CD4-positive, alpha-beta T cell (primary cell): ENCODE results near the gene LAMA2. TPM values are rescaled to one million over a fixed set of nuclear protein-coding genes. Genes with fewer than 3 reads are reported as not detected.

Experiments
- ATAC-seq: fragments of 200-7000 bp; cut with Tn5 transposase; one replicate; pipeline ENCODE4 v1.10.0; 2022; ENCODE audit warnings: mild to moderate bottlenecking; ENCODE audit not compliant: poor library complexity
- CTCF ChIA-PET: fragments of 350-600 bp; sonication (Branson Sonifier 250); formaldehyde crosslinking; loops from one replicate; lab custom pipeline; 2021; ENCODE audit warnings: antibody characterized with exemption, inconsistent platforms; lab: Charles Lee
- POLR2A ChIA-PET: fragments of 350-600 bp; sonication (Branson Sonifier 250); formaldehyde crosslinking; loops from one replicate; lab custom pipeline; 2021; ENCODE audit warnings: antibody characterized with exemption, inconsistent platforms; lab: Charles Lee
- DNase-seq, 14 experiments: peaks; one replicate each; pipeline ENCODE4 v3.0.0-alpha.2; 2013 to 2020; ENCODE audit warnings: mixed read lengths in 2 of 14
- H3K27ac ChIP-seq, 2 donors: one replicate each; pipeline versions ENCODE4 v1.5.1 to v1.7.0; 2013; ENCODE audit warnings: low read length in 2 of 2, low read depth in 1 of 2, mild to moderate bottlenecking in 1 of 2
- H3K27me3 ChIP-seq, 2 experiments: 1 replicate in 1 of 2; 2 replicates in 1 of 2; pipeline versions ENCODE4 v1.6.1 to v1.7.0; 2013; ENCODE audit warnings: low read length in 2 of 2, control low read depth in 1 of 2, mild to moderate bottlenecking in 1 of 2, moderate library complexity in 1 of 2; ENCODE audit not compliant: insufficient read depth in 2 of 2, control insufficient read depth in 1 of 2
- H3K36me3 ChIP-seq: one replicate; pipeline ENCODE4 v1.6.1; 2013; ENCODE audit warnings: low read length, control low read depth; ENCODE audit not compliant: insufficient read depth
- H3K4me1 ChIP-seq: one replicate; pipeline ENCODE4 v1.6.1; 2013; ENCODE audit warnings: low read length, control low read depth; ENCODE audit not compliant: insufficient read depth
- H3K4me3 ChIP-seq: one replicate; pipeline ENCODE4 v1.5.1; 2013; ENCODE audit warnings: mild to moderate bottlenecking, low read length, moderate library complexity
- H3K9me3 ChIP-seq, 2 experiments: 1 replicate in 1 of 2; 2 replicates in 1 of 2; pipeline versions ENCODE4 v1.6.1 to v1.7.0; 2013; ENCODE audit warnings: low read length in 2 of 2, mild to moderate bottlenecking in 2 of 2, control low read depth in 1 of 2, moderate library complexity in 1 of 2; ENCODE audit not compliant: control insufficient read depth in 1 of 2, insufficient read depth in 1 of 2
- H3K27ac Mint-ChIP-seq: one replicate; pipeline ENCODE4 v1.8.0; 2020; ENCODE audit warnings: mixed read lengths
- H3K27me3 Mint-ChIP-seq: one replicate; pipeline ENCODE4 v1.8.0; 2021; ENCODE audit warnings: mixed read lengths
- H3K36me3 Mint-ChIP-seq: one replicate; pipeline ENCODE4 v1.8.0; 2021; ENCODE audit warnings: low read depth, mixed read lengths
- H3K4me1 Mint-ChIP-seq: one replicate; pipeline ENCODE4 v1.8.0; 2021; ENCODE audit warnings: low read depth, mixed read lengths
- H3K4me3 Mint-ChIP-seq: one replicate; pipeline ENCODE4 v1.8.0; 2020; ENCODE audit warnings: mild to moderate bottlenecking, mixed read lengths
- H3K9me3 Mint-ChIP-seq: one replicate; pipeline ENCODE4 v1.8.0; 2020; ENCODE audit warnings: mixed read lengths
- CTCF ChIP-seq: fragments of 200-600 bp; IDR thresholded peaks from one replicate; pipeline ENCODE4 v1.8.0; 2022; ENCODE audit warnings: antibody characterized with exemption, mild to moderate bottlenecking
- intact Hi-C, 2 experiments: fragments of 100-400 bp; cut with DNase I in 1 of 2; cut with micrococcal nuclease in 1 of 2; formaldehyde crosslinking; loops; one replicate each; pipeline versions ENCODE4 v1.15.1 to v1.9.0; 2023 to 2025; cut with DNase I, micrococcal nuclease
- total RNA-seq, 174 experiments: library from RNA in 2 of 174; stranded (reverse) in 2 of 174; gene quantifications; one replicate each; pipeline ENCODE4 v1.2.3 and lab custom pipeline; 2021 to 2026

The LAMA2 gene
- total RNA-seq, 2 experiments from 2014 or later: 0.05 to 0.06 TPM

GRCh38 chr6:129324345-129324744 is 441.4 kb downstream of the LAMA2 start:
- POLR2A ChIA-PET: no interaction called here
- Mint-ChIP-seq H3K4me1 (no peaks in the 10 kb centered on the region), H3K4me3 (no peak overlapping the region), H3K27me3 (peaks cover 16% of the 10 kb centered on the region), H3K36me3 (no peaks in the 10 kb centered on the region), H3K9me3 (no peaks in the 10 kb centered on the region), H3K27ac (no peak overlapping the region)
- no peak for ATAC-seq
- no peak for DNase-seq
- H3K4me1 ChIP-seq: no peaks in the 10 kb centered on the region
- H3K27ac ChIP-seq: no peak overlapping the region
- H3K36me3 ChIP-seq: no peaks in the 10 kb centered on the region
- intact Hi-C loops: no loop called here
- no peaks in the 10 kb centered on the region for H3K9me3 ChIP-seq
- no peak for TF ChIP-seq CTCF
- no peaks in the 10 kb centered on the region for H3K27me3 ChIP-seq
- CTCF ChIA-PET: no interaction called here
- H3K4me3 ChIP-seq: no peak overlapping the region

- Mint-ChIP-seq H3K36me3 (no peaks in the 10 kb centered on the region), H3K4me1 (no peaks in the 10 kb centered on the region), H3K9me3 (no peaks in the 10 kb centered on the region), H3K27ac (no peak overlapping the region), H3K27me3 (peaks cover 6% of the 10 kb centered on the region), H3K4me3 (no peak overlapping the region)
- no peak for DNase-seq
- no peak for ATAC-seq
- ChIA-PET POLR2A (no interaction called here), CTCF (no interaction called here)
- intact Hi-C loops: no loop called here
- Histone ChIP-seq H3K9me3 (no peaks in the 10 kb centered on the region), H3K36me3 (no peaks in the 10 kb centered on the region), H3K27ac (no peak overlapping the region), H3K27me3 (no peaks in the 10 kb centered on the region), H3K4me1 (no peaks in the 10 kb centered on the region), H3K4me3 (no peak overlapping the region)
- no peak for TF ChIP-seq CTCF
Observed at GRCh38 chr6:129329678-129330077, 446.7 kb downstream of the LAMA2 start.

- H3K4me3 Mint-ChIP-seq: no peak overlapping the region
- Histone ChIP-seq H3K36me3 (no peaks in the 10 kb centered on the region), H3K27me3 (no peaks in the 10 kb centered on the region), H3K9me3 (no peaks in the 10 kb centered on the region), H3K27ac (no peak overlapping the region), H3K4me3 (no peak overlapping the region), H3K4me1 (no peaks in the 10 kb centered on the region)
- ATAC-seq: no peak
- CTCF ChIA-PET: no interaction called here
- no peaks in the 10 kb centered on the region for H3K36me3 Mint-ChIP-seq
- H3K9me3 Mint-ChIP-seq: no peaks in the 10 kb centered on the region
- H3K4me1 Mint-ChIP-seq: no peaks in the 10 kb centered on the region
- DNase-seq: no peak
- no peak for TF ChIP-seq CTCF
- intact Hi-C loops: no loop called here
- peaks cover 4% of the 10 kb centered on the region for H3K27me3 Mint-ChIP-seq
- no peak overlapping the region for H3K27ac Mint-ChIP-seq
- POLR2A ChIA-PET: interaction anchor here (0.6 kb wide), 1 partner anchor 659 kb away, joined by 3 read pairs; no protein-coding TSS in a partner anchor
Observed at GRCh38 chr6:129331450-129332138, 448.7 kb downstream of the LAMA2 start.
